Measurements from ENCODE around the gene SLC66A2.

The SLC66A2 gene

GRCh38 chr18:79937103-79937860 is 14.2 kb downstream of the SLC66A2 start:
- no peak for DNase-seq (ENCODE audit: low read depth)

- DNase-seq (ENCODE audit: low read depth): no peak
Measured at GRCh38 chr18:79936641-79937040, 14.8 kb downstream of the SLC66A2 start.

- no peak for DNase-seq (ENCODE audit: low read depth)
Measured at GRCh38 chr18:79935925-79936324, 15.5 kb downstream of the SLC66A2 start.

GRCh38 chr18:79935499-79935898 is 16.0 kb downstream of the SLC66A2 start:
- no peak for DNase-seq (ENCODE audit: low read depth)

GRCh38 chr18:79935098-79935480 is 16.4 kb downstream of the SLC66A2 start:
- no peak for DNase-seq (ENCODE audit: low read depth)

- DNase-seq (ENCODE audit: low read depth): no peak
Measured at GRCh38 chr18:79934311-79935097, 16.9 kb downstream of the SLC66A2 start.

- DNase-seq (ENCODE audit: low read depth): no peak
Measured at GRCh38 chr18:79933765-79934164, 17.7 kb downstream of the SLC66A2 start.

GRCh38 chr18:79932907-79933306 is 18.5 kb downstream of the SLC66A2 start:
- DNase-seq (ENCODE audit: low read depth): no peak

- DNase-seq (ENCODE audit: low read depth): no peak
Measured at GRCh38 chr18:79931475-79931874, 20.0 kb downstream of the SLC66A2 start.

GRCh38 chr18:79930020-79930642 is 21.3 kb downstream of the SLC66A2 start:
- DNase-seq (ENCODE audit: low read depth): no peak

- DNase-seq (ENCODE audit: low read depth): no peak
Measured at GRCh38 chr18:79928563-79928960, 22.9 kb downstream of the SLC66A2 start.

GRCh38 chr18:79927607-79928562 is 23.6 kb downstream of the SLC66A2 start:
- no peak for DNase-seq (ENCODE audit: low read depth)

GRCh38 chr18:79926715-79927606 is 24.5 kb downstream of the SLC66A2 start:
- DNase-seq (ENCODE audit: low read depth): no peak

- DNase-seq (ENCODE audit: low read depth): no peak
Measured at GRCh38 chr18:79926306-79926705, 25.1 kb downstream of the SLC66A2 start.

- DNase-seq (ENCODE audit: low read depth): no peak
Measured at GRCh38 chr18:79924814-79925731, 26.4 kb downstream of the SLC66A2 start.

GRCh38 chr18:79923896-79924585 is 27.4 kb downstream of the SLC66A2 start:
- no peak for DNase-seq (ENCODE audit: low read depth)

- DNase-seq (ENCODE audit: low read depth): no peak
Measured at GRCh38 chr18:79922971-79923411, 28.5 kb downstream of the SLC66A2 start.

GRCh38 chr18:79921984-79922965 is 29.2 kb downstream of the SLC66A2 start:
- no peak for DNase-seq (ENCODE audit: low read depth)

Data from T follicular helper cell (primary cell).